Activated CD4-positive, alpha-beta T cell treated with anti-CD3 and anti-CD28 coated beads for 24 hours (primary cell): Measurements from ENCODE around the gene NPEPPS.
A peak's percentile ranks its signal among the peaks of the same experiment; 100 is the strongest.
"Not testable (repeated sequence)": the region's sequence is repeated elsewhere in the genome, so short reads cannot be mapped to it uniquely, and the experiment has no call there.

ENCODE experiments used
- DNase-seq, 2 donors: peaks; one replicate each; pipeline ENCODE4 v3.0.0-alpha.2; 2020; ENCODE audit warnings: low read depth in 2 of 2

The NPEPPS gene, protein sequence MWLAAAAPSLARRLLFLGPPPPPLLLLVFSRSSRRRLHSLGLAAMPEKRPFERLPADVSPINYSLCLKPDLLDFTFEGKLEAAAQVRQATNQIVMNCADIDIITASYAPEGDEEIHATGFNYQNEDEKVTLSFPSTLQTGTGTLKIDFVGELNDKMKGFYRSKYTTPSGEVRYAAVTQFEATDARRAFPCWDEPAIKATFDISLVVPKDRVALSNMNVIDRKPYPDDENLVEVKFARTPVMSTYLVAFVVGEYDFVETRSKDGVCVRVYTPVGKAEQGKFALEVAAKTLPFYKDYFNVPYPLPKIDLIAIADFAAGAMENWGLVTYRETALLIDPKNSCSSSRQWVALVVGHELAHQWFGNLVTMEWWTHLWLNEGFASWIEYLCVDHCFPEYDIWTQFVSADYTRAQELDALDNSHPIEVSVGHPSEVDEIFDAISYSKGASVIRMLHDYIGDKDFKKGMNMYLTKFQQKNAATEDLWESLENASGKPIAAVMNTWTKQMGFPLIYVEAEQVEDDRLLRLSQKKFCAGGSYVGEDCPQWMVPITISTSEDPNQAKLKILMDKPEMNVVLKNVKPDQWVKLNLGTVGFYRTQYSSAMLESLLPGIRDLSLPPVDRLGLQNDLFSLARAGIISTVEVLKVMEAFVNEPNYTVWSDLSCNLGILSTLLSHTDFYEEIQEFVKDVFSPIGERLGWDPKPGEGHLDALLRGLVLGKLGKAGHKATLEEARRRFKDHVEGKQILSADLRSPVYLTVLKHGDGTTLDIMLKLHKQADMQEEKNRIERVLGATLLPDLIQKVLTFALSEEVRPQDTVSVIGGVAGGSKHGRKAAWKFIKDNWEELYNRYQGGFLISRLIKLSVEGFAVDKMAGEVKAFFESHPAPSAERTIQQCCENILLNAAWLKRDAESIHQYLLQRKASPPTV

DNA sequence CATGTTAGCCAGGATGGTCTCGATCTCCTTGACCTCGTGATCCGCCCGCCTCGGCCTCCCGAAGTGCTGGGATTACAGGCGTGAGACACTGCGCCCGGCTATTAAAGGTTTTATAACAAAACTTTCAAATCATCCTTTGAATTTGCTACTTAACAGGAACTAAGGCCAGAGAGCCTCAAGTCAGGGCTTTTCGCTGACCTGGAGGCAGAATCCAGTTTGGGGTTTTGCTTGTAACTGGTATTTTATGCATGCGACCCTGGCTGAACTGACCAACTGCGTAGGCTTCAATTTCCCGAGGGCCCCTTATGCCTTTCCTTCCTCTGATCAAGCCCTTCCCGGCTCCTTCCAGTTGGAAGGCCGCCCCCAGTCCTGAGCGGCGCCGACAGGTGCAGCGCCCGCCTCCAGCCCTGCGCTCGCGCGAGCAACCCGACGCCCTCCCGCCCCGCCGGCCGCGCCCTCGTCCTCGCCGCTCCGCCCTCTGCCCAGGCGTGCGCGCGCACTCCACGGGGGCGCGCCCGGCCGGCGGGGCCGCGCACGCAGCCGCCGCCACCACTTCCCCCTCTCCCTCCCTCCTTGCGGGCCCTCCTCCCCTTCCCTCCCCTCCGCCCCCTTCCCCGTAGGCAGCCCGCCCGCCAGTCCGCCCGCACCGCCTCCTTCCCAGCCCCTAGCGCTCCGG, at the start of gene NPEPPS:
Gene NPEPPS, plus strand, starts transcription at position 552 of the 676 bp plus-strand sequence. CDS start 193 bp downstream, outside the sequence.
- peak; percentile 73 to 75 for DNase-seq

DNA sequence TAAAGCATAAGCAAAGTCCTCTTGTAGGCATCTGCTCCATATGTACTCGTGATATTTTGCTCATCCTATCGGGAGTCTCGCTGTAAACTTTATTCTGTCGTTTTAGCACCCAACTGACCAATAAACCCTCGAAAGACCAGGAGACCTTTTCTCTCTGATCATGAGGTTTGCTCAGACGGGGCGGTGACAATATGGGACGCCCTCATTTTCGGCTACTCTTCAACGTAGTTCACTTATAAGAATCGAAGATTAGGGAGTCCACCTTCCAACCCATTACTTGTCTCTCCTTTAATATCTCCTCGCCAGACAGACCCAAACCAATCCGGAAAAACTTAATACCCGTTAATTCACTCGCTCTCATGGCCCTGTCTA, 39.1 kb upstream of the NPEPPS start:
- DNase-seq, result not testable (repeated sequence)

DNA sequence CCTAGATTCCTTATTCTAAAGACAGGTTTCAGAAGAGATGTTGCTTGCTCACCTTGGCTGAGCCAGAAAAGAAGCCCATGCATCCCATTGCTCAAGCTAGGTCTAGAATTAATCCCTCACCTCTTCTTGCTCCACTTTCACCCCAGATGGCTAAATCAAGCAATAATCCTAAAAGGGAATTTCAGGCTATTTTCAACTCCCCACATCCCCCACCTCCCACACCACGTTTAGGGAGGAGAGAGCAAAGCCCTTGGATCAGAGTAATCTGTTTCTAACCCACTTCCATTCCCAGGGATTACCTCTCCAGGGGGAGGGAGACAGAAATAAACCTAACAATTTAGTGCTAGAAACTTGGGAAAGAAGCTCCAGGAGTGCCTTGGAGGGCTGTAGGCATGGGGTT, 31.8 kb upstream of the NPEPPS start:
- not testable (repeated sequence) for DNase-seq

DNA sequence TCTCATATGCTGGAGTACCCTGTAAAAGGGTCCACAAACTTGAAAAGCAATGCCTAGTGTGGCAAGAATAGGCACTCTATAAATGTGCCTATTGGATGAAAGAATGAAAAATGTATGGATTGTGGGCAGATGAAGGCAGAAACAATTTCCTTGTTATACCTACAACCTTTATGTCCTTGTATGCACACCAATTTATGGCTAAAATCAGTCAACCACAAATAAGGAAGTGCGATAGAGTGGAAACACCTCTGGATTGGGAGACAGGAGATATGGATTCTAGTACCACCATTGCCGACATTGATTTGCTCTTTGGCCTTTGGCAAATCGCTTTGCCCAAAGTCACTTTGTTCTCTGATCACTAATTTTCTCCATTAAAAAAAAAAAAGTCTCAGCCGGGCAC, 31.4 kb upstream of the NPEPPS start:
- not testable (repeated sequence) for DNase-seq

DNA sequence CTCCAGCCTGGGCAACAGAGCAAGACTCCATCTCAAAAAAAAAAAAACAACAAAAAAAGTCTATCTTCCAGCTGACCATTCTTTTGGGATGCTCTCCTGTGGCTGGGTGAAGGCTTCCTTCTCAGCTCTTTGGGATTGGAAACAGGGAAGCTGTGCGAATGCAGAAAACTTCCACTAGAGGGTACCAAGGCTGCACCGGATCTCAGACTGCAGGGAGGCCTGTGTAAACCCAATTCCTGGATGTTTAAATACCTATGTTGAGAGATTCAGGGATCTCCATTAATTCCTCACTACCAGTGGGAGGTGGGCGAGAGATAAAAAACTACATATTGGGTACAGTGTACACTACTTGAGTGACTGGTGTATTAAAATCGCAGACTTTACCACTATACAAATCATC, 30.3 kb upstream of the NPEPPS start:
- DNase-seq, result not testable (repeated sequence)

DNA sequence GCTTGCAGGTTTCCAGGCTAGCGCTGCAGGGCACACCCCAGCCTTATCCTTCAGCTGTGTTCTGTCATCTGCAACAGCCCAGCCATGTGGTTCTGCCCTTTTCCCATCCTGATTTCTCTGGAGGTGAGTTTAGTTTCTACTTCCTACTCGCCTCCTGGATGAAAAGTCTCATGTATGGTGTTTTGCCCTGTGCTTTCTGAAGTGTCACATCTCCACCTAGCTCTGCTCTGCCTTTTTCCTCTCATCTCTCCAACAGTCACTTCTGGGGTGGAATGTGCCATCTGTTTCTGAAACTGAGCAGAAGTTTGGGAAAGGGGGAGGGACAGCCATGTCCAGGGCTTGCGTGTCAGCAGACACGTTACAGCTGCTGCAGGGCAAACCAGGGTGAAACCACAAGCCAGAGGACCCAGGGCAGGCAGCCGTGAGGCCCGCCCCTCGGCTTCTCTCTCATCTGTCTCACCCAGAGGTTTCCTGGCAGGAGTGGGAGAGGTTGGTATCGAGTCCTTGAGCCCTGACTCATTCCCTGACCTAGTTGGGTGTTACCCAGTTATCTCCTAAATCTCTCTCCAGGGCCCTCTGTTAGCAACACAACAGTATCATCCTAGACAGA, 28.7 kb upstream of the NPEPPS start:
- not testable (repeated sequence) for DNase-seq

DNA sequence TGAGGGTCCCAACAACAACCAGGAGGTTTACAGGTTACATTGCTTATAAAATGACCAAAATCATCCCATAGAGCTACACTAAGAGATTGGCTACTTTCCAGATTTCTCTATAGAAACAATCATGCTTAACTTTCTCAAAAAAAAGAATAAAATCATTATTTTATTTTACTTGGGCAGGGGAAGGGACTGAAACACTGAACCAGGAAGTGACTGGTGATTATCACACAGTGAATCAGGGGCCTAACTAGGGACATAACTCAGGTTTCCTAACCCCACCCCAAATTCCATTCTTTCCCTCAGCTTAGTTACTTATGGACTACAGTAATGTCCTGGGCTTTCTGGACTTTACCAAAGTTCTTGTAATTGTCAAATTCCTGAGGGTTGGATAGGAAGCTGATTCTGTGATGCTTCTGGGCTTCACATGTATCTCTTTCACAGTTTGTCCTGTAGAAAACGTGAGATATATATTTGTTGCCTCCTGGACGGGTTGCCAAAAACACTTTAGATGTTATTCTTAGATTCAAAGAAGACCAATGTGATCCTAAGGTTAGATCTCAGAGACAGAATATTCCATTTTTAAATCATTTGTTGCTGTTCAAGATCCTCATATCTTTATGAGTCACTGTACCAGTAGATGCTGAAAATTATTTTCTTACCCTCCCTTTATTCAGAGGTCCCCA, 28.0 kb upstream of the NPEPPS start:
- DNase-seq, result not testable (repeated sequence)

DNA sequence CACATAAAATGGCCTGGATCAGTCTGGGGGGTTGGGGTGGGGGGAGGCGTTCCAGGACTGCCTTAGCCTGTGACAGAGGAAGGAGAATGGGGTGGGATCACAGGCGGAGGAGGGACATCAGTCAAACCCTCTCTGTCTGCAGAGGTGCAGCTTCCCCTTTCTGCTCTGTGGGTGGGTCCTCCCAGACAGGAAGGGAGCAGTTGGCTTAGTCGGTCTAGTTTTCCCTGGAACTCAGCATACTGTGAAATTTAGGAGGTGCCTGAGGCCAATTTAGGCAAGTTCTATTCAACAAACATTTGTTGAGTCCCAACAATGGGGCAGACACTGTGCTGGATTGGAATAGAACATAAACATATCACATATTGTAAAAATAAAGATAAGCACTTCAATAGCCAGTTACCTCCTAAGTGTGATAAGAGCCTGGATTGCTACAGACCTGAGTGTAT, 19.2 kb upstream of the NPEPPS start:
- DNase-seq, result not testable (repeated sequence)

DNA sequence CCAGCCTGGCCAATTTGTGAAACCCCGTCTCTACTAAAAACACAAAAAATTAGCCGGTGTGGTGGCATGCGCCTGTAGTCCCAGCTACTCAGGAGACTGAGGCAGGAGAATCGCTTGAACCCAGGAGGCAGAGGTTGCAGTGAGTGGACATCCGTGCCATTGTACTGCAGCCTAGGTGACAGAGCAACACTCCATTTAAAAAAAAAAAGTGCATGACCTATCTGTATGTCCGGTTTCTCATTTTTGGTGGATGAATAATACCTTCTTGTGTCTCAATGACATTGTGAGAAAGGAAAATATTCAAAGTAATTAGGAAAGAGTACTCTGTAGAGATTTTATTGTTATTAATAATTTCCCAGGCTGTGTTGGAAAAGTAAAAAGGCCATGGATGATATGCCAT, 17.6 kb upstream of the NPEPPS start:
- DNase-seq, result not testable (repeated sequence)

DNA sequence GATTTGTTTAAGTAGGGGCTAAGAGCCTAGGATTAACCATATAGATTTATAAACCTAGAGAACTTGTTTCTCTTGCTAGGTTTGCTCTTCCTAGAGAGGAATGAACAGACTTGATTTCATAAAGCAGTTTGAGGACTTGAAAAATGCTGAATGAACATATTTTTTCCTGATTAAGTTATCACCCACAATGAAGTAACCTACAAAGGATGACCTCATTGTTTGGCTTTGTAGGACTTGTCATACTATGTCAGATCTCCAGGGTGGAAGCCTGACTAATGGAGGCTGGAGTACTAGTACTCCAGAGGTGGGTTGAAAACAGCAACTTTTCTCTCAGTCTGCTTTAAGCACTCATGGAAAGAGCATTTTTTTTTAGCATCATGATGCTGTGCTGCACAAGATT, 12.0 kb upstream of the NPEPPS start:
- DNase-seq, result not testable (repeated sequence)

DNA sequence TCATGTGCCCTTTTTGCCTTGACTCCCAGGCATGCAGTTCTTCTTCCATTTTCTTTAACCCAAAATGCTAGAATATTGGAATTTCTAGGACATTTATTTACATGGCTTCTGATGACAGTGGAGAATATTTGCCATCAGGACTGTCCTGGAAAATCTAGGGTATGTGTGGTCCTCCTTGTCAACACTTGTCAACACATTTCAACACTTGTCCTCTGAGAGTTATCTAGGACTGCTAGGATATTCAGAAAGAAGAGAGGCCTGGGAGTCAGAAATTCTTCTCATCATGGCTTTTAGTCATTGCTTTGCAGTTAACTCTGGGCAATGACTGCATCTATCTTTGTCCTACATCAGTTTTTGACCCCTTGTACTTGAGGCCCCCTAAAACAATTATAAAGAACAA, 11.5 kb upstream of the NPEPPS start:
- not testable (repeated sequence) for DNase-seq

DNA sequence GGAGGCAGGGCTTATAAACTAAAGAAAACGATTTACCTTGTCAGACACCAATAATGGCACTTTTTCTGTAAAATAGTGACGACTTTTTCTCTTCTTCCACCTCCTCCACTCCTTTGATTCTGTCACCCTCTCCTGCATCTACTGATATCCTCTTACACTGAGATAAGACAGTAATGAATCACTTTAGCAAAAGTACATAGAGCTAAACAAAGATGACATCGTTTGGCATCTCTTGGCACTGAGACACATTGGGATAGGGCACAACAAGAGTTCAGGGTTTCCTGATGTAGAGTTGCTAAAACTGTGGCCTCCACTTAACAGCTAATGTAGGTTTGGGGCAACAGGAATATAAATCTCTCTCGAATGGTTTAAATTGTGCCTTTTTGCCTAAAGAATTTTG, 10.6 kb upstream of the NPEPPS start:
- DNase-seq, result not testable (repeated sequence)

DNA sequence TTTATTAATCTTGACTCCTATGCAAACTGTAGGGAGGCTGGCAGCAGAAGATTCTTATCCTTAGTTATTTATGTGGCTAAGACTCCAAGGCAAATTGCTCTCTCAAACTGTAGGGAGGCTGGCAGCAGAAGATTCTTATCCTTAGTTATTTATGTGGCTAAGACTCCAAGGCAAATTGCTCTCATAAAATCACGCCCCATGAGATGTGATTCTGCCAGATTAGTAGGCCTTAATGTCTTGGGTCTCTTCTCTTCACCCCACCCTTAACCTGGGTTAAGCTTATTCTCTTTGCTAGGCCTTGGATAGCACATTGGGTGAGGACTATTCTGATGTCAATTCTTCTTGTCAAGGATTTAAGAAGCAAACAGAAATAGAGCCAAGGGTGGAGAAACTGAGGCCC, 9.5 kb upstream of the NPEPPS start:
- not testable (repeated sequence) for DNase-seq

DNA sequence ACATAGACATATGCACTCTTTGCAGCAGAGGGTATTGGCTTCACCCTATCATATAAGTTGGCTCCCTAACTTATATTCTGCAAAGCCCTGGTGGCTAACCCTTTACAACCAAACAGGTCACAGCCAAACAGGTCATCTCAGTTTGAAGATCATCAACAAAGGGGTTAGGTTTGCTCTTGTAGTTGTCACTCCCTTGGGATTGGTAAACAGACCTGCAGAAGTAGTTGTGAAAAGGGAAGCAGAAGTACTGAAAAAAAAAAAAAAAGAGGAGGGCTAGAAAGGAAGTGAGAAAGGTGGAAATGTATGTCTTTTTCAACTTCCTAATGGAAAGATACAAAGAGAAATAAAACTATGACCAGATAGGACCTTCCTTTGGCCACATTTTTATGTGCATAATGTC, 8.6 kb upstream of the NPEPPS start:
- not testable (repeated sequence) for DNase-seq

DNA sequence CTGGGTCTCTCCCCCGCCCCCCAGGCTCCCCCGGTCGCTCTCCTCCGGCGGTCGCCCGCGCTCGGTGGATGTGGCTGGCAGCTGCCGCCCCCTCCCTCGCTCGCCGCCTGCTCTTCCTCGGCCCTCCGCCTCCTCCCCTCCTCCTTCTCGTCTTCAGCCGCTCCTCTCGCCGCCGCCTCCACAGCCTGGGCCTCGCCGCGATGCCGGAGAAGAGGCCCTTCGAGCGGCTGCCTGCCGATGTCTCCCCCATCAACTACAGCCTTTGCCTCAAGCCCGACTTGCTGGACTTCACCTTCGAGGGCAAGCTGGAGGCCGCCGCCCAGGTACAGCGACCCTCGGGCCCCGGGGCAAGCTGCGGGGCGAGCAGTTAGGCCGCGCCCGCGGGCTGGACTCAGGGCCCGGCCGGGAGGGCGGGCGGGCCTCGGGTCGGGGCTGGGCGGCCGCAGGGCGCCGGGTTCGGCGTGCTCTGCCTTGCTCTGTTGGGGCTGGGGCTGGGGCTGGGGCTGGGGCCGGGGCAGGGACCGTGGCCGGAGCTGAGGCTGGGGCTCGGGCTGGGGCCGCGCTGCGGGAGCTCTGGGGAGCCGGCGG, 419 bp downstream of the NPEPPS start:
- DNase-seq, result not testable (repeated sequence)

DNA sequence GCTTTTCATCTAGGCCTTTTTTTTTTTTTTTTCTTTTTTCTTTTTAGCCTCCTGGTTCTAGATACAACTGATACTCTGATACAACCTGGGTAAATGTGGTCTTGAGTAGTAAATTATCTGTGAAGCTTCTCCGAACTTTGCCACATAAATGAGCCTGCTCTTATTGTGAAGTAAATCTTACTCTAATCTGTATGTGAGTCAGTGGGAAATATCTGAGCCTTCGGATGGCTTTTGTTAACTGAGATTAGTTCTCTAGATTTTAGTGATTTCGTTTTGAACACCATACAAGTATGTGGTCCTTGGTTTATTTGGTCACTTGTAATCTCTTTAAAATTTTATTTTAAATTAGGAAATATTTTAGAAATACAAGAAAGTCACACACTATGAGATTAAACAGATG, 8.2 kb downstream of the NPEPPS start:
- DNase-seq, result not testable (repeated sequence)

DNA sequence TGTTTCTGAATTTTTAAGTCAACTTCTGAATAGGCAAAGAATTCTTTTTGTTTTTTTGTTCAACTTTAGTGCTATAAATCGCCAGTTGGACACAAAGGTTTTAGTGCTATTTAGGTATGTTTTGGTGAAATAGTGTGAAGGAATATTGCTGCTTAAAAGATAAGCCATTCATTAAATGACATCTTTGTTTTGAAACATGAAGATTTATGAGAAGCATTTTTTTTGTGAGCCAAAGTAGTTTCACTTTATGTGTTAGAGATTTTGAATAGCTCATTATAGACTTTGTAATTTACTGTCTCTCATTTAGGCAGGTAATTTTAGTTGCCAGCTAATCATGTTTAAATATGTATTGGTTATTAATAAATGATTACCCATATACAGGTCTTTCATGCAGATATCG, 10.8 kb downstream of the NPEPPS start:
- not testable (repeated sequence) for DNase-seq

DNA sequence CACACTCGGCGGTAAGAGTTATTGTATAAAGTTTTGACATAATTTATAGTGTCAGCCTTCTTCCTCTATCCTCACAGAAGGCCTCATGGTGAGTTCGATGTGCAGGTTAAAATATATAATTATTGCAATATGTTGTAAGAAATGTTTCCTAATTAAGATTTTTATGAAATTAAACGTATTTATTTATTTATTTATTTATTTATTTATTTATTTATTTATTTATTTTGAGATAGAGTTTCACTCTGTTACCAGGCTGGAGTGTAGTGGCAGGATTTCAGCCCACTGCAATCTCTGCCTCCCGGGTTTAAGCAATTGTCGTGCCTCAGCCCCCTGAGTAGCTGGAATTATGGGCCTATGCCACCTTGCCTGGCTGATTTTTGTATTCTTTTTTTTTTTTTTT, 13.4 kb downstream of the NPEPPS start:
- not testable (repeated sequence) for DNase-seq

DNA sequence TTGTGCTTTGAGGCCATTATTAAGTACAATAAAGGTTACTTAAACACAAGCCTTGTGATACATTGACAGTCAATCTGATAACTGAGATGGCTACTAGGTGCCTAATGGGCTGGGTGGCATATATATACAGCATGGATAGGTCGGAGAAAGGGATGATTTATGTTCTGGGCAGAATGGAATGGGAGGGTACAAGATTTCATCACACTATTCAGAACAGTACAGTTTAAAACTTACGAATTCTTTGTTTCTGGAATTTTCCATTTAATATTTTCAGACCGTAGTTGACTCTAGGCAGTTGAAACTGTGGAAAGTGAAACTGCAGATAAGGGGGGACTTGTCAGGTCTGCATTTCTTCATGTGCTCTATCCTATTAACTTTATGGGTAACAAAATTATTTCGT, 23.8 kb downstream of the NPEPPS start:
- DNase-seq, result not testable (repeated sequence)

DNA sequence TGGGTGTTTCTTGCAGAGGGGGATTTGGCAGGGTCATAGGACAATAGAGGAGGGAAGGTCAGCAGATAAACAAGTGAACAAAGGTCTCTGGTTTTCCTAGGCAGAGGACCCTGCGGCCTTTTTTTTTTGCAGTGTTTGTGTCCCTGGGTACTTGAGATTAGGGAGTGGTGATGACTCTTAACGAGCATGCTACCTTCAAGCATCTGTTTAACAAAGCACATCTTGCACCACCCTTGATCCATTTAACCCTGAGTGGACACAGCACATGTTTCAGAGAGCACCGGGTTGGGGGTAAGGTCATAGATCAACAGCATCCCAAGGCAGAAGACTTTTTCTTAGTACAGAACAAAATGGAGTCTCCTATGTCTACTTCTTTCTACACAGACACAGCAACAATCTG, 25.2 kb downstream of the NPEPPS start:
- not testable (repeated sequence) for DNase-seq
